HG03378 (cell line): ENCODE measurements around the gene ADNP2.

Experiments
- ATAC-seq: cut with Tn5 transposase; IDR thresholded peaks from one replicate; pipeline ENCODE4 v1.9.1; 2021; ENCODE audit warnings: mild to moderate bottlenecking, moderate library complexity; ENCODE audit not compliant: unreplicated experiment

Gene ADNP2

DNA sequence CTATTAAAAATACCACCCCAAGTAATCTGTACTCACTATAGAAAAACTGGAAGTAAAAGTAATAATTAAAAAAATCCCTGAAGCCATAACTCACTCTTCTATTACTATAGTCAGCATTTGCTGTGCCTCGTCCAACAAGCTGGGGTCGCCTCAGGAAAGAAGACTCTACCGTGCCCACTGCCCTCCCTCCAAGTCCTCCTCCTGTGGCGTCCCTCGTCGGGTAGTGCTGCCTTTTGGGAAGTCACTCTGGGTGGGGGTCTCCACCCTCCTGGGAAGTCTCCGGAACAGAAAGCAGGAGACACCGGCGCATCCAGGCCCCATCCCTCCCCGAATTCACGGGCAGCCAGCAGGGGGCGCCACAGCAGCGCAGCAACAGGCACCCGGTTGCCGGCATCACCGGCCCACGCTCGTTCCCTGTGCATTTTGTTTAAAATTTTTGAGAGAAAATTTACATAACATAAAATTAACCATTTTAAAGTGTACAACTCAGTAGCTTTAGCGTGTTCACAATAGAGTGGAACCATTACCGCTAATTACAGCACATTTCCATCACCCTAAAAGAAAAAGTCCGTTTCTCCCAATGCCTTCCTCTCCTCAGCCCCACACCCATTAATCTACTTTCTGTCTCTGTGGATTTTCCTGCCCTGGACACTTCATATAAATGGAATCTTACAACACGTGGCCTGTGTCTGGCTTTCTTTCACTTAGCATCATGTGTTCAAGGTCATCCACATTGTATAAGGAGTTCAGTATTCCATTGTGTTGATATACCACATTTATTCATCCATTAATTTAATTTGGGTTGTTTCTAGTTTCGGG is 62.2 kb downstream of the ADNP2 start:
- ATAC-seq = no peak

DNA sequence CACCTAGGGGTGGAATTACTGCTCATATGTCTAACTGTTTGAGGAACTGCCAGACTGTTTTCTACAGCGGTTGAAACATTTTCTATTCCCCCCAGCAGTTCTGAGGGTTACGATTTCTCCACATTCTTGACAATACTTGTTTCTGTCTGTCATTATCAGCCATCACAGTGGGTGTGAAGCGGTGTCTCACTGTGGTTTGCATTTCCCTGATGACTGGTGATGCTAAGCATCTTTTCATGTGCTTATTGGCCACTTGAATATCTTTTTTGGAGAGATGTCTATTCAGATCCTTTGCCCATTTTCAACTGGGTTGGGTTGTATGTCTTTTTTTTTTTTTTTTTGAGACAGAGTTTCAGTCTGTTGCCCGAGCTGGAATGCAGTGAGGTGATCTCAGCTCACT is 63.0 kb downstream of the ADNP2 start:
- ATAC-seq = no peak

GRCh38 chr18:80173060-80173459 is 64.0 kb downstream of the ADNP2 start:
- ATAC-seq = no peak

- ATAC-seq = no peak
Measured at GRCh38 chr18:80175451-80176204, 66.6 kb downstream of the ADNP2 start.

DNA sequence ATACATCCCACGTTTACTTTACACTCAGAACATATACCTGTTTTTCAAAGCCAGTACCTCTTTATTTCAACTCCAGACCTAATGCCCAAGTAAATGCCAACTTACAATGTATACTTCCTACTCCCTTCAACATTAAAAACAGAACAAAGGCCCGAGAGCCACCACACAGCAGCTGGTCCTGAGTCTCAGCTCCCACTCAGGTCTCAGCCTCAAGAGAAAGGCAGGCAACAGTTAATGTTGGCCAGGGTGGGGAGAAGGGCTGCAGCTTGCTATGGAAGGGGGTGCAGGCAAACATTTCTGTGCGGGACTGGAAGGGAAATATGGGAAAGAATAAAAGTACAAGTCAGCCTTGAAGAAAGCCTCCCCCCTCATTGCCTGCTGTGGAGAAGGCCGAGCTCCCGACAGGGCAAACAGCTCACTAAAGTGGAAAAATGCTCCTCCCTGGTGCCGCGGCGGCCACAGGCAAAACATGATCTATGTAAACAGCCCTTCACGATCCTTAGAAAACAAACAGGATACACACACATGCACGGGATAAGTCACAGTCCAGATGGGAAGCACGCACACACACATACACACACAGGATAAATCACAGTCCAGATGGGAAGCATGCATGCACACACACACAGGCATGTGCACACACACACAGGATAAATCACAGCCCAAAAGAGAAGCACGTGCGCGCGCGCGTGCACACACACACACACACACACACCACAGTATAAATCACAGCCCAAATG is 67.4 kb downstream of the ADNP2 start:
- no peak for ATAC-seq

GRCh38 chr18:80177128-80177527 is 68.1 kb downstream of the ADNP2 start:
- ATAC-seq = no peak

GRCh38 chr18:80178935-80179818 is 70.1 kb downstream of the ADNP2 start:
- no peak for ATAC-seq

DNA sequence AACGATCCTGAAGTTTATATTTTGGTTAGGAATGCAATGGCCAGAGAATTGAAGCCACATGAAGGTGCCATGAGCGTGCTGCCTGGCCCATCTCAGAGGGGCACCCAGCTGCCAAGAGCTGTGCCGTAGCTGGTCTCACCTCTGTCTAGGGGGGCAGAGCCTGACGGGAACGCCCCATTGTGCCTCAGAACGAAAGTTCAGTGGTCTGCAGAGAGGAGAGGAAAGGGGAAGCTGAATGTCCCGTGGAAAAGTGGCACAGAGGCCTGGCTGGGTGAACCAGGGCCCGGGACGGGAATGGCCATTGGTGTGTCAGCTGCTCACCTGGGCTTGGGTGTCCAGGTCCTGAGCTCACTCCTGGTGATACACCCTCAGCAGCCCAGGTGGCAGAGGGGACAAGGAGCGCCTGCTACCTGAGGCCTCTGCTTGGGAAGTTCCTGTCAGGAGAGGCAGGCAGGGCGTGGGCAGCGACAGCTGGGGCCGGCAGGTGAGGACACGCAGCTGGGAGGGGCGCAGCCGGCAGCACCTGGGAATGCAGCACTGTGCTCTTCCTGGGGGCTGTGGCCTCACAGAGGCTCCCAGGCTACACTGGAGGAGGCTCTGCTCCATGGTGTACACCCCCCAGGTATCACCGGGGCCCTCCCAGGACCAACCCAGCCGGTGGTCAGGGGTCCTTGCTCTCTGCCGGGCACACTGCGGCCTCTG is 70.9 kb downstream of the ADNP2 start:
- ATAC-seq = no peak

GRCh38 chr18:80180778-80181564 is 71.9 kb downstream of the ADNP2 start:
- no peak for ATAC-seq

GRCh38 chr18:80181642-80182461 is 72.8 kb downstream of the ADNP2 start:
- ATAC-seq = no peak

DNA sequence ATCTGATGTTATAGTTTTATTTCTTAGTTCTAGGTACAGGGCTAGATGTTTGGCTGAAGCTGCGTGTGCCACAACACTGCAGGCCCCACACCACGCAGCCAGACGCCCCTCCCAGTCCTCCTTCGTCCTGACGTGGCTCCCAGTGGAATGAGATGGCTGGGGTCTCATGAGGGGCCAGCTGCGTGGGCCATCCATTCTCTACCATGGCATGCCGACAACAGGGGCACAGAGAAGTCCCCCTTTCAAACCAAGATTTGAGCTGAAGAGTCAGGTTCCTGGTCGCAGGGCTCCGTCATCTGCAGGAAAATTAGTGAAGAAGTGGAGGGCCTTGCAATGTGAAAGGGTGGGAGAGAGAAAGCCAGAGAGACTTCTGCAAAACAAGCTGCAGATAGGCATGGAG is 73.8 kb downstream of the ADNP2 start:
- no peak for ATAC-seq

DNA sequence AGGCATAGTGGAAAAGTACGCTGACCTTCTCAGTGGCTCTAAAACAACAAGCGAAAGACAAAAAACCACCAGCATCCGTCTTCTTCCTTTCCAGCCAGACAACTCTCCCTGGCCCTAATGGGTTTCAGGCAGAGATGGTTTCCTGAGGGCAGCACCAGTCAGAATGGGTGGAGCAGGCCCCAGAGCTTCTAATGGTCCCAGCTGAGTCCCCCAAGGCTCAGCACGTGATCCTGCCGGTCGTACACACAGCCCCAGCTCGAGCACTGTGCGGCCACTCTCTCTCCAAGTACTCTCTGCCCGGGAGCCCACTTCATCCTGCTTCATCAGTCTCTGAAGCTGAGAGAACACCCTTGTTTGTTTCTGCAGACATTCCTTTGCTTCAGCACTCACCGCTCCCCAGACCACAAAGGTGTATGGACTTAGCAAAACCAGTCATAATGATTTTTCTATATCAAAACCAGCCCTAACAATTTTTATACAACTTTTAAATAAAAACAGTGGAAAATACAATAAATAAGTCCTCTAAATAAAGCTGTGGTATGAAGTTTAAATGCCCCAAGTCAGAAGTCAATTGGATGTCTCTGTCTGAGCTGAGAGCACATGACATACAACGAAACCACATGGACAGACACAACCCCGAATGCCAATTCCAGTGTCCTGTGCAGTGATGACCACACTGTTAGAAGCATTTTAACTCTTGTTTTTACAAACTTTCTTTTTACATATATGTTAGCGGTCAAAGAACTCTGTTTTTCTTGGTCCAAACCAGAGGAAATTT is 74.4 kb downstream of the ADNP2 start:
- ATAC-seq = no peak

DNA sequence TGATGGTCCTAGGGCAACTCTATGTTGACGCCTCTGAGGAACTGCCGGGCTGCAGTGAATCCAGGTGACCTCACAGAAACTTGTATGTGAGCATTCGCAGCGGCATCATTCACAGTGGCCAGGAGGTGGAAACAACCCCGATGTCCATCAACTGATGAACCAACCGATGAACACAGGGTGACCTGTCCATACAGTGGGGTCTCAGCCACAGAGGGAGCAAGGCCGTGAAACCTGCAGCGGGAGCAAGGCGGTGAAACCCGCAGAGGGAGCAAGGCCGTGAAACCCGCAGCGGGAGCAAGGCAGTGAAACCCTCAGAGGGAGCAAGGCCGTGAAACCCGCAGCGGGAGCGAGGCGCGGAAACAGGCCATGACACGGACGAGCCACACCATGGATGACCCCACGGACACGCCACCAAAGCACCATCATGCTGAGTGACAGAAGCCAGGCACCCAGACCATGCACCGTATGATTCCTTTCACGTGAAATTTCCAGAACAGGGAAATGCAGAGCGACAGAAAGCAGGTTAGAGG is 75.2 kb downstream of the ADNP2 start:
- no peak for ATAC-seq

DNA sequence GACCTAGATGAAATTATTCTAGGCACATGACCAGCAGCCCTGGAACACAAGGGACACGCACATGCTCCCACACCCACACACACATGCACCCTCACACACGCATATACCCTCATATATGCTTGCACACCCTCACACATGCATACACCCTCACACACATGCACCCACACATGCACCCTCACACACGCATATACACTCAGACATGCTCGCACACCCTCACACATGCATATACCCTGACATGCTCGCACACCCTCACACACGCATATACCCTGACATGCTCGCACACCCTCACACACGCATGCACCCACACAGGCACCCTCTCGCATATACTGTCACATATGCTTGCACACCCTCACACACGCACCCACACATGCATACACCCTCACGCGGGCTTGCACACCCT is 76.5 kb downstream of the ADNP2 start:
- ATAC-seq = no peak

- no peak for ATAC-seq
Measured at GRCh38 chr18:80187956-80188642, 79.0 kb downstream of the ADNP2 start.

- no peak for ATAC-seq
Measured at GRCh38 chr18:80188643-80189530, 79.8 kb downstream of the ADNP2 start.
